H1 (cell line): Measurements from ENCODE around the gene TCEANC2. TPM values are rescaled to one million over a fixed set of nuclear protein-coding genes. Genes with fewer than 3 reads are reported as not detected.
"Not testable (repeated sequence)": the region's sequence is repeated elsewhere in the genome, so short reads cannot be mapped to it uniquely, and the experiment has no call there.

Source experiments
- CTCF ChIA-PET: fragments of 300-600 bp; sonication (Branson Sonifier 250); formaldehyde crosslinking; loops from one replicate; lab custom pipeline; 2021; ENCODE audit not compliant: partially characterized antibody; lab: Charles Lee
- POLR2A ChIA-PET: fragments of 300-600 bp; sonication (Branson Sonifier 250); formaldehyde crosslinking; loops from one replicate; lab custom pipeline; 2021; ENCODE audit warnings: inconsistent platforms; ENCODE audit not compliant: partially characterized antibody; lab: Charles Lee
- DNase-seq, 2 experiments: peaks; one replicate each; pipeline versions ENCODE4 v3.0.0 to v3.0.0-alpha.2; 2010 to 2022; ENCODE audit warnings: low spot score in 2 of 2, low read depth in 1 of 2, mixed read lengths in 1 of 2
- FAIRE-seq: peaks from 2 replicates; lab custom pipeline; 2011; peaks lifted over from hg19 to GRCh38; lab: Jason Lieb, UNC
- H2AFZ ChIP-seq: 2 replicates; pipeline ENCODE4 v1.8.1; 2012; ENCODE audit warnings: low read length, inconsistent platforms
- H2AK5ac ChIP-seq: 2 replicates; pipeline ENCODE4 v1.6.1; 2013; ENCODE audit warnings: low read depth, low read length
- H2BK120ac ChIP-seq: replicated peaks from 2 replicates; pipeline ENCODE3; 2013; ENCODE audit warnings: low read depth, low read length, inconsistent platforms
- H2BK12ac ChIP-seq: 2 replicates; pipeline ENCODE4 v1.6.1; 2013; ENCODE audit warnings: low read depth, low read length
- H2BK15ac ChIP-seq: 2 replicates; pipeline ENCODE4 v1.6.1; 2013; ENCODE audit warnings: low read length
- H2BK20ac ChIP-seq: 2 replicates; pipeline ENCODE4 v1.6.1; 2013; ENCODE audit warnings: low read length
- H2BK5ac ChIP-seq: 2 replicates; pipeline ENCODE4 v1.6.1; 2013; ENCODE audit warnings: low read depth, low read length
- H3K14ac ChIP-seq: 2 replicates; pipeline ENCODE4 v1.6.1; 2013; ENCODE audit warnings: inconsistent platforms; ENCODE audit not compliant: insufficient read length
- H3K18ac ChIP-seq: 2 replicates; pipeline ENCODE4 v1.6.1; 2013; ENCODE audit warnings: low read length; ENCODE audit errors: extremely low read depth
- H3K23ac ChIP-seq: 2 replicates; pipeline ENCODE4 v1.6.1; 2013; ENCODE audit warnings: inconsistent platforms; ENCODE audit not compliant: insufficient read length
- H3K23me2 ChIP-seq: 2 replicates; pipeline ENCODE4 v1.6.1; 2013; ENCODE audit warnings: low read depth, low read length
- H3K27ac ChIP-seq: 2 replicates; pipeline ENCODE4 v1.6.1; 2011; ENCODE audit warnings: low read depth, low read length, inconsistent platforms
- H3K27me3 ChIP-seq, 4 experiments: replicated peaks in 1 of 4; 1 replicate in 1 of 4; 2 replicates in 3 of 4; pipeline versions ENCODE4 v1.6.1 to v1.8.1; 2011 to 2013; ENCODE audit warnings: low read length in 3 of 4, mild to moderate bottlenecking in 3 of 4, inconsistent platforms in 2 of 4, mixed read lengths in 2 of 4, moderate library complexity in 1 of 4; ENCODE audit not compliant: control insufficient read depth in 3 of 4, insufficient read depth in 3 of 4; ENCODE audit errors: extremely low read depth in 1 of 4
- H3K36me3 ChIP-seq, 4 experiments: 2 replicates each; pipeline versions ENCODE4 v1.6.1 to v1.8.1; 2011 to 2013; ENCODE audit warnings: mild to moderate bottlenecking in 4 of 4, low read length in 3 of 4, moderate library complexity in 2 of 4, control low read depth in 1 of 4, inconsistent platforms in 1 of 4; ENCODE audit not compliant: insufficient read depth in 4 of 4, control insufficient read depth in 2 of 4
- H3K4ac ChIP-seq: replicated peaks from 2 replicates; pipeline ENCODE3; 2013; ENCODE audit warnings: low read length, low read depth, mixed read lengths, inconsistent platforms; ENCODE audit not compliant: insufficient read length
- H3K4me1 ChIP-seq, 4 experiments: replicated peaks in 1 of 4; 1 replicate in 1 of 4; 2 replicates in 3 of 4; pipeline versions ENCODE4 v1.6.1 to v1.8.1; 2011 to 2013; ENCODE audit warnings: low read length in 3 of 4, inconsistent platforms in 2 of 4, mixed read lengths in 1 of 4; ENCODE audit not compliant: insufficient read depth in 4 of 4, control insufficient read depth in 3 of 4
- H3K4me2 ChIP-seq, 2 experiments: 2 replicates each; pipeline versions ENCODE4 v1.6.1 to v1.8.1; 2011 to 2013; ENCODE audit warnings: low read depth in 2 of 2, low read length in 2 of 2, control low read depth in 1 of 2, inconsistent platforms in 1 of 2, mild to moderate bottlenecking in 1 of 2; ENCODE audit not compliant: insufficient read depth in 1 of 2
- H3K4me3 ChIP-seq, 4 experiments: fragments of 200-600, 300-600 bp in 1 of 4; sonication (generic), shearing (Covaris generic), sonication (Bioruptor Twin) in 1 of 4; 2 replicates each; pipeline versions ENCODE4 v1.5.1 to v1.8.1; 2011 to 2016; ENCODE audit warnings: low read length in 4 of 4, low read depth in 3 of 4, control low read depth in 2 of 4, inconsistent platforms in 2 of 4, mild to moderate bottlenecking in 2 of 4, mixed read lengths in 1 of 4, moderate library complexity in 1 of 4; ENCODE audit not compliant: insufficient read depth in 2 of 4; ENCODE audit errors: extremely low read depth in 1 of 4
- H3K56ac ChIP-seq: replicated peaks from 2 replicates; pipeline ENCODE3; 2013; ENCODE audit warnings: low read depth, mild to moderate bottlenecking, mixed read lengths, low read length, inconsistent platforms; ENCODE audit not compliant: insufficient read length
- H3K79me1 ChIP-seq: 2 replicates; pipeline ENCODE4 v1.6.1; 2013; ENCODE audit warnings: low read depth, low read length, control low read depth
- H3K79me2 ChIP-seq, 2 experiments: 2 replicates each; pipeline versions ENCODE4 v1.6.1 to v1.8.1; 2012 to 2013; ENCODE audit warnings: low read length in 2 of 2, mild to moderate bottlenecking in 2 of 2, inconsistent platforms in 1 of 2; ENCODE audit not compliant: insufficient read depth in 2 of 2, control insufficient read depth in 1 of 2
- H3K9ac ChIP-seq, 4 experiments: replicated peaks in 1 of 4; 1 replicate in 1 of 4; 2 replicates in 3 of 4; pipeline versions ENCODE4 v1.6.1 to v1.8.1; 2011 to 2013; ENCODE audit warnings: low read depth in 3 of 4, low read length in 3 of 4, control low read depth in 2 of 4, mild to moderate bottlenecking in 2 of 4, moderate library complexity in 2 of 4, inconsistent platforms in 1 of 4; ENCODE audit errors: extremely low read depth in 1 of 4
- H3K9me3 ChIP-seq, 2 experiments: 2 replicates each; pipeline versions ENCODE4 v1.6.1 to v1.8.1; 2012 to 2013; ENCODE audit warnings: mild to moderate bottlenecking in 2 of 2, moderate library complexity in 2 of 2, control low read depth in 1 of 2, inconsistent platforms in 1 of 2, low read depth in 1 of 2, low read length in 1 of 2, mixed read lengths in 1 of 2; ENCODE audit not compliant: insufficient read depth in 2 of 2
- H4K20me1 ChIP-seq, 2 experiments: replicated peaks in 1 of 2; 2 replicates each; pipeline versions ENCODE3 to v1.8.1; 2011 to 2013; ENCODE audit warnings: inconsistent platforms in 2 of 2, low read length in 2 of 2, mild to moderate bottlenecking in 1 of 2; ENCODE audit not compliant: insufficient read depth in 2 of 2, control insufficient read depth in 1 of 2
- H4K5ac ChIP-seq: 2 replicates; pipeline ENCODE4 v1.6.1; 2013; ENCODE audit warnings: low read length, low read depth, mixed read lengths, inconsistent platforms; ENCODE audit not compliant: insufficient read length
- H4K8ac ChIP-seq: 2 replicates; pipeline ENCODE4 v1.8.0; 2013; ENCODE audit warnings: mild to moderate bottlenecking, moderate library complexity, low read length, inconsistent platforms; ENCODE audit not compliant: insufficient read depth; ENCODE audit errors: extremely low read depth
- H4K91ac ChIP-seq: replicated peaks from 2 replicates; pipeline ENCODE3; 2013; ENCODE audit warnings: low read length, mixed read lengths, inconsistent platforms; ENCODE audit not compliant: insufficient read length
- WGBS, 2 experiments: shearing (Covaris generic) in 1 of 2; methylation state at CpG; one replicate each; pipeline versions ENCODE4 v1.1.6 to v1.1.7; 2013 to 2015; ENCODE audit warnings: low lambda C conversion rate in 2 of 2, mixed read lengths in 2 of 2, inconsistent platforms in 1 of 2, low coverage in 1 of 2, missing lambda C conversion rate in 1 of 2; ENCODE audit not compliant: insufficient replicate concordance in 2 of 2, insufficient coverage in 1 of 2, insufficient read length in 1 of 2; ENCODE audit errors: extremely low coverage in 1 of 2, missing lambda C conversion rate in 1 of 2; 5-methylcytosine and 5-hydroxymethylcytosine counted together
- polyA plus RNA-seq, 7 experiments: library from polyadenylated mRNA; depleted of rRNA in 3 of 7; stranded (reverse) in 5 of 7; unstranded in 2 of 7; fragments of >200 nt in 5 of 7; fragments of 200-250 nt in 2 of 7; gene quantifications; 1 replicate in 5 of 7; 2 replicates in 1 of 7; 4 replicates in 1 of 7; pipeline versions ENCODE4 v1.2.1 to v1.2.3, GENCODE V29; 2011 to 2013; ENCODE audit warnings: missing spikeins in 2 of 7, mixed read lengths in 2 of 7
- total RNA-seq: library from RNA; stranded (reverse); fragmentation: NEBNext Ultra II Directional; extraction: Animal tissue kit (Norgen Biotek cat#: 25700); gene quantifications from 2 replicates; pipeline ENCODE4 v1.2.1, GENCODE V29; 2021

Gene TCEANC2
- total and polyA plus RNA-seq, 2 of the 8 experiments (the other 6 are each of a cell fraction or from before 2014, with no cell fraction given) = 4.2 to 8.2 TPM

DNA sequence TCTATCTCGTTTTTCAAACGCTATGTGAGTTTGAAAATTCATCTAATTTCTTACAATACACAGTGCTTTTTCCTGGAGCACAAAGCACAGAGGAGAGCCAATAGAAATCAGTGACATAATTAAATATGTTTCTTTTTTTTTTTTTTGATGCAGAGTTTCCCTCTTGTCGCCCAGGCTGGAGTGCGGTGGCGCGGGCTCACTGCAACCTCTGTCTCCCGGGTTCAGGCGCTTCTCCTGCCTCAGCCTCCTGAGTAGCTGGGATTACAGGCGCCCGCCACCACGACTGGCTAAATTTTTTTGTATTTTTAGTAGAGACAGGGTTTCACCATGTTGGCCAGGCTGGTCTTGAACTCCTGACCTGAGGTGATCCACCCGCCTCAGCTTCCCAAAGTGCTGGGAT, 3.0 kb upstream of the TCEANC2 start:
- H2BK120ac ChIP-seq, H2BK15ac ChIP-seq, H3K23ac ChIP-seq, POLR2A ChIA-PET, H3K4me1 ChIP-seq, FAIRE-seq, H2AK5ac ChIP-seq, H3K79me1 ChIP-seq, H3K23me2 ChIP-seq, DNase-seq, H2AFZ ChIP-seq, H3K18ac ChIP-seq, H3K4me3 ChIP-seq, H4K91ac ChIP-seq, H3K36me3 ChIP-seq, H4K20me1 ChIP-seq, H4K8ac ChIP-seq, H4K5ac ChIP-seq, H3K27me3 ChIP-seq, H3K4ac ChIP-seq, H2BK5ac ChIP-seq, H3K9ac ChIP-seq, H2BK12ac ChIP-seq, H3K4me2 ChIP-seq, H2BK20ac ChIP-seq, H3K56ac ChIP-seq, H3K9me3 ChIP-seq, H3K14ac ChIP-seq, H3K27ac ChIP-seq: not testable (repeated sequence)
- peaks cover 7 to 60% of the 10 kb centered on the region in 2 experiments; a peak in 3 of 4 replicates for H3K79me2 ChIP-seq
- 95% methylated on average over 11 of the region's 12 CpGs; no CpG with 5 or more reads in 1 of the 2 experiments for WGBS, 2 experiments
- CTCF ChIA-PET = interaction anchor here (2.4 to 3.5 kb wide), 2 partner anchors 58 to 189 kb away, joined by 7 to 10 read pairs; no protein-coding TSS in a partner anchor
